Sigmoid colon (tissue), 3 donors: ENCODE data around the gene CDK18.

Experiments
- CTCF ChIP-seq, 4 experiments: fragments of 450-650 bp in 3 of 4; fragments of 200-600 bp in 1 of 4; IDR thresholded peaks; one replicate each; pipeline ENCODE4 v1.5.1; 2016 to 2019; ENCODE audit warnings: antibody characterized with exemption in 4 of 4, mild to moderate bottlenecking in 3 of 4, moderate library complexity in 2 of 4
- POLR2A ChIP-seq, 2 donors: fragments of 450-650 bp; IDR thresholded peaks; one replicate each; pipeline ENCODE4 v1.6.1; 2016; ENCODE audit warnings: antibody characterized with exemption in 2 of 2, mild to moderate bottlenecking in 2 of 2, moderate library complexity in 2 of 2

- no peak for TF ChIP-seq CTCF (IDR thresholded peaks at IDR 0.05)
- TF ChIP-seq POLR2A (IDR thresholded peaks at IDR 0.05): no peak
These were observed 65.7 kb downstream of the CDK18 start for GRCh38 chr1:205570173-205570501.
